Measurements from ENCODE around the gene MTTP. TPM values are rescaled to one million over a fixed set of nuclear protein-coding genes. Genes with fewer than 3 reads are reported as not detected.

MTTP gene
- total RNA-seq, 2 experiments from 2014 or later: 0.25 to 0.57 TPM

DNA sequence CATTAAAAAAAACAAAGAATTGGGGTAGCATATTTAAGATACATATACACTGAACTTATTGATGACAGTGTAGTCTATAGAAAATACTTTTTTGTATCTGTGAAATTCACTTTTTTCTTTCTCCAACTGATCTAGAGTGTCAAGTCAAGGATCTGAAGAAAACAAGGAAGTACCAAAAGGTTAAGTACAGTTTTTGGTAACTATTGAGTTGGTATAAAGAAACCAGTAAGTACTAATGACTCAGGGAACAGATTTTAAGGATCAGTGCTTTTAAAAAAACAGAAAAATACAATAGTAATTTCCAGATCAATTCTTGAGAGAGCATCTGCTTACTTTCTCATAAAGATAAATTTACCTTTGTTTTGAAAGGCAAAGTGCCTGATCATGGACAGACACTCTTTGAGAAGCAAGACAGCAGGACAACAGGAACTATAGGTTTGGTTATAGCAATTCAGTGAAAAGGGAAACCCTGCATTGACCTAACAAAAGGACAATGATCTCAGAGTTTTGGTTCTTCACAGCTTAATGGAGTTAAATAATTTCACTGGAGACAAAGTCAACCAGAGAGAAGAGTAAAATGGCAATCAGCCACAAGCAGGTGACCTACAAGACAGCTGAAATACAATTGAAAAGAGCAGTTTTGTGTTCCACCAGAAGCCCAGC, 34.2 kb upstream of the MTTP start:
- TF ChIP-seq, protein P1, sequence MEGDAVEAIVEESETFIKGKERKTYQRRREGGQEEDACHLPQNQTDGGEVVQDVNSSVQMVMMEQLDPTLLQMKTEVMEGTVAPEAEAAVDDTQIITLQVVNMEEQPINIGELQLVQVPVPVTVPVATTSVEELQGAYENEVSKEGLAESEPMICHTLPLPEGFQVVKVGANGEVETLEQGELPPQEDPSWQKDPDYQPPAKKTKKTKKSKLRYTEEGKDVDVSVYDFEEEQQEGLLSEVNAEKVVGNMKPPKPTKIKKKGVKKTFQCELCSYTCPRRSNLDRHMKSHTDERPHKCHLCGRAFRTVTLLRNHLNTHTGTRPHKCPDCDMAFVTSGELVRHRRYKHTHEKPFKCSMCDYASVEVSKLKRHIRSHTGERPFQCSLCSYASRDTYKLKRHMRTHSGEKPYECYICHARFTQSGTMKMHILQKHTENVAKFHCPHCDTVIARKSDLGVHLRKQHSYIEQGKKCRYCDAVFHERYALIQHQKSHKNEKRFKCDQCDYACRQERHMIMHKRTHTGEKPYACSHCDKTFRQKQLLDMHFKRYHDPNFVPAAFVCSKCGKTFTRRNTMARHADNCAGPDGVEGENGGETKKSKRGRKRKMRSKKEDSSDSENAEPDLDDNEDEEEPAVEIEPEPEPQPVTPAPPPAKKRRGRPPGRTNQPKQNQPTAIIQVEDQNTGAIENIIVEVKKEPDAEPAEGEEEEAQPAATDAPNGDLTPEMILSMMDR (conservative IDR thresholded peaks at IDR 0.05; ENCODE audit: low read length): no peak
- no peak for TF ChIP-seq EZH2phosphoT487 (IDR thresholded peaks at IDR 0.05; ENCODE audit: borderline replicate concordance, low read depth, low read length)
- DNase-seq (ENCODE audit: low spot score): no peak
- ChIA-PET POLR2A (interaction anchor here (0.7 kb wide), 1 partner anchor 41 kb away, joined by 3 read pairs; no protein-coding TSS in a partner anchor), CTCF (ENCODE audit: unreplicated experiment) (no interaction called here)
- H2AFZ ChIP-seq (ENCODE audit: low read length): no peak overlapping the region
- intact Hi-C loops (cut with micrococcal nuclease; ENCODE audit: unreplicated experiment): no loop called here
- no peak overlapping the region for H3K27ac ChIP-seq (ENCODE audit: low read depth, low read length, poor library complexity, severe bottlenecking)
- no peaks in the 10 kb centered on the region for H3K4me1 ChIP-seq (ENCODE audit: insufficient read depth, low read length, poor library complexity, severe bottlenecking)
- no peaks in the 10 kb centered on the region for H3K9me2 ChIP-seq (ENCODE audit: insufficient read depth, low read length)
- H3K79me2 ChIP-seq (ENCODE audit: insufficient read depth, low read depth, low read length): no peaks in the 10 kb centered on the region
- BruUV-seq (replicated peaks): no TSS peak
- no peak overlapping the region for H3K4me2 ChIP-seq (ENCODE audit: low read length)
- no peaks in the 10 kb centered on the region for H3K9me3 ChIP-seq (ENCODE audit: low read length)
- H3K36me3 ChIP-seq (ENCODE audit: insufficient read depth, low read length): no peaks in the 10 kb centered on the region
- H4K20me1 ChIP-seq (ENCODE audit: insufficient read depth, low read length): no peaks in the 10 kb centered on the region
- H3K4me3 ChIP-seq (ENCODE audit: low read depth, low read length, poor library complexity, severe bottlenecking): no peak overlapping the region

DNA sequence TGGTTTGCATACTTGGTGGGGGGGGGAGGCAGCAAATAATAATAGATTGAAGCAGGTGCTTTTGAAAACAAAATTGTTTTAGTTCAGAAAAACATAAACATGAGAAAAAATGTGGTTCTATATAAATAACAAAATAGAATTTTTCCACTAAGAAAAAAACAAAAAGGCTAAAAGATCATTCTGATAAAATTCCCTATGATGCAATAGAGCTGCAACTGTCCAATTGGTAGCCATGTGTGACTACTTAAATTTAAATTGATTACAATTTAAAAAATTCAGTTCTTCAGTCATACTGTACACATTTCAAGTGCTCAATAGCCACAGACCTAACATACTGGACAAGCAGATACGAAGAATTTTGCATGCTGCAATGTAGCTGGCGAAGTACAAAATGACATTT, 21.8 kb upstream of the MTTP start:
- no peak for DNase-seq (ENCODE audit: low spot score)
- CTCF ChIA-PET (ENCODE audit: unreplicated experiment): no interaction called here
- no peaks in the 10 kb centered on the region for H3K79me2 ChIP-seq (ENCODE audit: insufficient read depth, low read depth, low read length)
- H4K20me1 ChIP-seq (ENCODE audit: insufficient read depth, low read length): no peaks in the 10 kb centered on the region
- POLR2A ChIA-PET: interaction anchor here (0.7 to 1.6 kb wide), 2 partner anchors 8 to 14 kb away, joined by 4 to 5 read pairs; no protein-coding TSS in a partner anchor
- no peaks in the 10 kb centered on the region for H3K9me2 ChIP-seq (ENCODE audit: insufficient read depth, low read length)
- no peaks in the 10 kb centered on the region for H3K9me3 ChIP-seq (ENCODE audit: low read length)
- TF ChIP-seq, protein P1 (conservative IDR thresholded peaks at IDR 0.05; ENCODE audit: low read length): no peak
- no peak for TF ChIP-seq EZH2phosphoT487 (IDR thresholded peaks at IDR 0.05; ENCODE audit: borderline replicate concordance, low read depth, low read length)
- no peak overlapping the region for H2AFZ ChIP-seq (ENCODE audit: low read length)
- H3K4me1 ChIP-seq (ENCODE audit: insufficient read depth, low read length, poor library complexity, severe bottlenecking): no peaks in the 10 kb centered on the region
- H3K4me2 ChIP-seq (ENCODE audit: low read length): no peak overlapping the region
- no peak overlapping the region for H3K4me3 ChIP-seq (ENCODE audit: low read depth, low read length, poor library complexity, severe bottlenecking)
- intact Hi-C loops (cut with micrococcal nuclease; ENCODE audit: unreplicated experiment): no loop called here
- H3K36me3 ChIP-seq (ENCODE audit: insufficient read depth, low read length): peaks cover 4% of the 10 kb centered on the region; the same call in 1 of the 2 replicates
- no TSS peak for BruUV-seq (replicated peaks)
- no peak overlapping the region for H3K27ac ChIP-seq (ENCODE audit: low read depth, low read length, poor library complexity, severe bottlenecking)

Measured in OCI-LY7 (cell line).